GM18508 (cell line): ENCODE results near the gene USP12.
"Not testable (repeated sequence)": the region's sequence is repeated elsewhere in the genome, so short reads cannot be mapped to it uniquely, and the experiment has no call there.

Experiments
- ATAC-seq: cut with Tn5 transposase; IDR thresholded peaks from one replicate; pipeline ENCODE4 v1.9.1; 2021; ENCODE audit warnings: moderate number of reproducible peaks; ENCODE audit not compliant: insufficient read depth, unreplicated experiment

USP12 gene

DNA sequence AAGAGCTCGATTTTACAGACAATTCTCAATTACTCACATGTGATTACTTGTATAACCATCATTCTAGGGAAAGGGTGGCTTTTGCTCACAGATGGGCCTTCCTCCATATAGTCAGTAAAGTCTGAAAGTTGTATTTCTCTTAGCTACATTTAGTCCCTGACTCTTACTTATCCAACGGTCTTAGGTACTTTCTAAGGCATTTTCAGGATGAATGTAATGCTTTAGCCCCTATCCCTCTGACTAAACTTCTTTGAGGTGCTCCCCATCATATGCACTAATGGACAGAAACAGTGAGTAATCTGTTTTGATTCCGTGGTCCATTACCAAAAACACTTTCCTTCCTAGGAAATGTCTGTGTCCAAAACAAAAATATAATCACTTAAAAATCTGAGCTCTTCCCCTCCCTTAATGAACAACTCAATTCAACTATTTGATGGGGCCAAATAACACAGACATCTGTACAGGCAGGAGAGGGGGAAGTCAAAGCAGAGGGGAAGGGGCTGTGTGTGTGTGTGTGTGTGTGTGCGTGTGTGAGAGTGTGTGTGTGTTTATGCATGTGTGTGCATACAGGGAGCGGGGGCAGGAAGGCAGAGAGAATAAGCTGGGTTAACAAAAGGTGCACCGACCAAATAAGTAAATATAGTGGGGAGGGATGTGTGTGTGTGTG lies 84.9 kb downstream of the USP12 start:
- ATAC-seq, result no peak

DNA sequence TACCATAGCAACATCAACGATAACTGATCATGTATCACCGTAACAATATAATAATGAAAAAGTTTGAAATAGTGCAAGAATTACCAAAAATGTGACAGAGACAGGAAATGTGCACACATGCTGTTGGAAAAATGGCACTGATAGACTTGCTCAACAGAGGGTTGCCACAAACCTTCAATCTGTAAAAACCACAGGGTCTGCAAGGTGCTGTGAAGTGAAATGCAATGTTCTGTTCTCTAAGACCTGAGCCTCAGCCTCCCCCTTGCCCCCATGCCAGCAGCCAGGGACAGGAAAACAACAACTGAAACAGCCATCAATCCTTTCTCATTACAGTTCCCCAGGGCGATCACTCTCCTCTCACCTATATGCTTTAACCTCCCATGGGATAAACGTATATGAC lies 88.4 kb downstream of the USP12 start:
- no peak for ATAC-seq

DNA sequence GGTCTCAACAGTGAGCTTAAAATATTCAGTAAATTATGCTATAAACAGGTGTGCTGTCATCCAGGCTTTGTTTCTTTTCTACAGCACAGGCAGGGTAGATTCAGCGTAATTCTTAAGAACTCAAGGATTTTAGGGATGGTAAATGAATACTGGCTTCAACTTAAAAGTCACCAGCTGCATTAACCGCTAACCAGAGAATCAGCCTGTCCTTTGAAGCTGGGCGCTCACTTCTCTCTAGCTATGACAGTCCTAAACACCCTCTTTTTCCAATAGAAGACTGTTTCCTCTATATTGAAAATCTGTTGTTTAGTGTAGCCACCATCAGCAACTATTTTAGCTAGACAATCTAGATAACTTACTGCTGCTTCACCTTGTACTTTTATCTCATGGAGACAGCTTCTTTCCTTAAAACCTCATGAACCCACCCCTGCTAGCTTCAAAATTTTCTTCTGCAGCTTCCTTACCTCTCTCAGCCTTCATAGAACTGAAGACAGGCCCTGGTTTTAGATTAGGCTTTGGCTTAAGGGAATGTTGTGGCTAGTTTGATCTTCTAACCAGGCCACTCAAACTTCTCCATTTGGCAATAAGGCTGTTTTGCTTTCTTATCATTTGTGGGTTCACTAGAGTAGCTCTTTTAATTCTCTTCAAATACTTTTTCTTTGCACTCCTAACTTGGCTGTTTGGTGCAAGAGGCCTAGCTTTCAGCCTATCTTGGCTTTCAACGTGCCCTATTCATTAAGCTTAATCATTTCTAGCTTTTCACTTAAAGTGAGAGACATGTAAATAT lies 89.5 kb downstream of the USP12 start:
- ATAC-seq, result no peak

DNA sequence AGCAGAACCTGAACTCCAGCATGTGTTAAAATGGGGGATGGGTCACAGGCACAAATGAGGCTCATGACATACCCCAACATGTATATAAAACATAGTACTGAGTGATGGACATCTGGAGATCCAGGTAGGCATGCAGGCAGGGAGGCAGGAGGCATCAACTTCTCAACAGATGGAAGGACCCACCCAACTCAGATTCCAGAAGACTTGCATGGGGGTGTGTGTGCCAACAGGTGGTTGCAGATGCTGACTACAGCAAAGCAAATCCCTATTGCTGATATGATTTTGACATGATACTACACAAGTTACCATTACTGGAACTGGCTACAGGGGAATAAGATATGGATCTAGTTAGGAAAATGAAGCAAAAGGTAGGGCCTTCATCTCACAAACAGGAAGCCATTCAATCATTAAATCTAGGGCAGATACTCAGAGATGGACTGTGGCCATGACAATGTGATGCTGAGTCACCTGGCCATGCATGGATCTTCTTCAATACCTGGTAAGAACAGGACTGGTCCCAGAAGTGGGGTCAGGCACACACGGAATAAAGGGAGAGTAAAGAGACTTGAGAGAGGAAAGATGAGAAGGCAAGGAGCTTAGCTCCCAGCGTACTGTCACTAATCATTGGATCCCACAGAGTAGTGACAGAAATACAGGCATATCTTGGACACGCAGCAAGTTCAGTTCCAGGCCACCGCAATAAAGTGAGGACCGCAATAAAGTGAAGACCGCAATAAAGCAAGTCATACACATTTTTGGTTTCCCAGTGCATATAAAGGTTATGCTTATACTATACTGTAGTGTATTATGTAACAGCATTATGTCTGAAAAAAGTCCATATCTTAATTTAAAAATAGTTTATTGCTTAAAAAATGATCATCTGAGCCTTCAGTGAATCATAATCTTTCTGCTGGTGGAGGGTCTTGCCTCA lies 91.3 kb downstream of the USP12 start:
- ATAC-seq, result no peak

DNA sequence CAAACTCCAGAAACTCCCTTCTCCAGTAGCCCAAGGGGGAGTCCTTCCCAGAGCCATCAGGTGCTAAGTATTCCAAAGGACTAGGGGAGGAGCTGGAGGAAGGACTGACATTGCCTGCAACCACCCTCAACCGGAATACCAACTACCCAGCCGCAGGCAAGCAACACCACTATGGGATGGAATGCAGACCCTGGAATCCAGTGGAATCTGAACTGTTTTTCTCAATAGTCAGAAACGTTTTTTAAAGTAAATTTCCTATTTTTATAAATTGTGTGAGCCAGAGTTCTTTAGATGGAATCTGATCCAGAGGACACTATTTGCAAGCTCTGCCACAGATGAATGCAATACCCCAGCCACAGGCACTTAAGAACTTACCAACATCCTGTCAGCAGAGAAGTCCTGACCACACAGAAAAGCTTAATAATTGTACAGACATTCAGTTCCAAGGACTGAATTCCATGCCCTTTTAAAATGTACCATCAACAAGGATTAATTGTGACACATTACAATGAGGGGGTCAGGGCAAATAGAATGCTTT lies 92.1 kb downstream of the USP12 start:
- no peak for ATAC-seq

DNA sequence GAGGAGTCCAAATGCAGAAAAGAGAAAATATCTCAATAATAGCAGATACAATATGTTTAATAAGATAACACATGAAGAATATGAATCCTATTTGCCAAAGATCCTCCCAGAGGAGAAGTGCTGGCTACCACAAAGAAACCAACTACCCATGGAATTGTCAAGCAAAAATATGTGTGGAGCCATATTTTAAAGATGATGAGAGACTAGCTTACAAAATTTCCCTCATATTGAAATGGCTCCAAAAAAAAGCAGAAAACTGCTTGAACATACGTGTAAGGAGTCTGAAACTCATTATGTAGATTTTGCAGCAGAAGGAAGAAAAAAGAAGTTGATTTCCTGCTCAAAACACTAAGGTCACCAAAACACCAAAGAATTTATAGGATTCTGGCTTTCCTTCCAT lies 94.2 kb downstream of the USP12 start:
- ATAC-seq, result no peak

DNA sequence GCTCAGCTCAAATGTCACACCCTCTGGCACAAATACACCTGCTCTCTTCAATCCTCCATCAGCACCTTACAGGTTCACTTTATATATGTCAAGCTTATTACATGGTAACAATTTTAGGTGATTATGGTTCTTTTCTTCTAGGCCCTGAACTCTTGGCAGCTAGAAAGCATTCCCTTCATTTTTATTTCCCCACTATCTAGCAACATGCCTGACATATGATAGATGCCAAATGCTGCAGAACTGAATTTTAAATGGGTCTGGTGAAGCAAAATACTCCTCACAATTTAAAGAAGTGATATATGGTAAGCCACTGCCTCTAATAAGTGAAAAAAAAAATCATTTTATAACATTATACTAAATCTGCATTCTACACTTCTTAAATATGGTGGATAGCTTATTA lies 95.2 kb downstream of the USP12 start:
- no peak for ATAC-seq

DNA sequence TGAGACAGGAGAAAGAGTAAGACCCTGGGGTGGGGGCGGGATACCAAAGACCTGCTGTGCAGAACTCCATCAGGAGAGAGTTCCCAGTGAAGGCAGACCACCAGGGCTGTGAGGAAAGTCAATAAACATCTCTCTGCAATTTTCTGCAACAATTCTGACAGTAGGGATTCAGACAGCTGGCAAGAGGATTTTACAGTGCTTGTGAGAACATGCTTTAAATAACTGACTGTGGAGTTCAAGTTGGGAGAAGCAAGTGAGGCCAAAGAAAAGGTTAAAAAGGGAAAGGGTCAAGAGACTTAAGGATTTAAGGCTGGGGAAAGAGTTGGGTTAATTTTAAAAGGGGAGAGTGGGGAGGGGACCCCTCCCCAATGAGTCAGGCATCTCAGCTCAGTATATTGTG lies 98.4 kb downstream of the USP12 start:
- no peak for ATAC-seq

DNA sequence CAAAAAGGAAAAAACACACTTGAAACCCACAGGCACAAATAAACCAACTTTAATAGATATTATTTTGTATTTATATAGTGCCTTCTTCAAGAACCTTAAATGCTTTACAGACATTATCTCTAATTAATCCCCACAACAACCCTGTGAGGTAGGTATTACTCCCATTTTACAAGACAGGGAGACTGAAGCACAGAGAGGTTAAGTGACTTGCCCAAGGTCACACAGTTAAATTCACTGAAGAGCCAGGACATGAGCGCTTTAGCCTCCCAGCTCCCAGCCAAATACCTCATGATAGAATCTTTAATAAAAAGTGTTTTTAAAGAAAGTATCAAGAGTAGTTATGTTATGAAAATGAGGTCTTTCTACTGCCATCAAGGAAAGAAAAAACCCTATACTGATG lies 105.5 kb downstream of the USP12 start:
- not testable (repeated sequence) for ATAC-seq

DNA sequence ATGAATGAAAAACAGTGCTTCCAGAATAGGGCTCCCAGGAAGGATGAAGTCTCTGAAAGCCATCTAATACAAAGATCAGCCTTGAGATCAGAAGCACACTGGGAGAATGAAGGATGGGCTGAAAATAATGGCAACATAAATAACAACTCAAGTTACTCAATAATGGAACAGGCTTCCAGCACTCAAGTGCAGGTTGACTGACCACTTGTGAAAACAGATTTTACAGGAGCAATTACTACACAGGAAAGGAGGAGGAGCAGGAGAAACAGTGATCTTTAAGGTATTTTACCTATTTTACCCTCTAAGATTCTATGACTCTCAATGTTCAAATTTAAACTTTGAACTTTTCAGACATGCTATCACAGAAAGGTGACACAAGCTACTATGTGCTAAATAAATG lies 106.0 kb downstream of the USP12 start:
- ATAC-seq, result no peak

DNA sequence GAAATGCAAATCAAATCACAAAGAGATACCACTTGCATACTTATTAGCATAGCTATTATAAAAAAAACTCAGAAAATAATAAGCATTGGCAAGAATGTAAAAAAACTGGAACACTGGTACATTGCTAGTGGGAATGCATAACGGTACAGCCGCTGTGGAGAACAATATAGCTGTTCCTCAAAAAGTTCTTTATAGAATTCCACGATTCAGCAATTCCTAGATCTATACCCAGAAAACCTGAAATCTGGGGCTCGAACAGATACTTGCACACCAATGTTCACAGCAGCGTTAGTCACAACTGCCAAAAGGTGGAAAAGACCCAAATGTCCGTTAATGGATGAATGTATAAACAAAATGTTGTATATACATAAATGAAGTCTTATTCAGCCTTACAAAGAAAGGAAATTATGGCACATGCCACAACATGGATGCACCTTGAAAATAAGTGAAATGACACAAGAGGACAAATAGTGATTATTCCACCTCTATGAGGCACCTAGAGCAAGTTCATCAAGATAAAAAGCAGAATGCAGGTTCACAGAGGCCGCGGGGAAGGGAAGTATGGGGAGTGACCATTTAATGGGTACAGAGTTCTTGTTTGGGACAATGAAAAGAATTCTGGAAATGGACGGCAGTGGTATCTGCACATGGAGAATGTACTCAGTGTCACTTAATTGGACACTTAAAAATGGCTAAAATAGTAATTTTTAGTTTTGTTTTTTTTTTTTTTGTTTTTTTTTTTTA lies 107.2 kb downstream of the USP12 start:
- ATAC-seq, result no peak

DNA sequence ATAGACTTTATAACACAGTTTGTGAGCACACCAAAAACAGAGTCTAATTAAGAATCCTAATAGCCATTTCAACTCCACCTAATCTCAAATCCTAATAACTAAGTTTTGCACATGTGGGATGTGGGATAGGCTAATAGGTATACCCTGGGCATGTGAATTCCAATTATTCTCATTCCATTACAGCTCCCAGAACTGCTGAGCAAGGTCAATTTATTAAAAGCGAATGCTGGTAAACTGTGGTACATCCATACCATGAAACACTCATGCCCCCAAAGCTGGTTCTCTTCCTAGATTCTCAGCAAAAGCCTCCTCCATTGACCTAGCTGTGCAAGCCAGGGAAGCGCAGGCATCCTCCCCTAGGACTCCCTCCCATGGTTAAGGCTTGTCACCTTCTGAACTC lies 113.8 kb downstream of the USP12 start:
- no peak for ATAC-seq

DNA sequence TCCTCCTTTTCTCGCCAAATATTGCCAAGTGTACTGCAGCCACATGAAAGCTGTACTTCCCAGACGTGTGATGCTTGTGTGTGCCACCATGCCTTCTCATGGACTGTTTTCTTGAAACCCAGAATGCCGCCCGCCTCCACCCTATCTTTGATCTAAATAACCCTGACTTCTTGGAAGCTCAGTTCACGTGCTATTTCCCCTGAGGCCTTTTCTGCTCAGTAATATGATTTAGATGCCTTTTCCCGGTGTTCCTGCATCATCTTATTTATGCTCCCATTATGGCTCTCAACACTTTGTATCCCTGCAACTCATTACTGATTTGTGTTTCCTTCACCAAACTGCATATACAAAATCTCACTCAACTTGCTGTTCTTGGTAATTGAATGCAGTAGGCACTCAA lies 116.1 kb downstream of the USP12 start:
- ATAC-seq, result no peak

DNA sequence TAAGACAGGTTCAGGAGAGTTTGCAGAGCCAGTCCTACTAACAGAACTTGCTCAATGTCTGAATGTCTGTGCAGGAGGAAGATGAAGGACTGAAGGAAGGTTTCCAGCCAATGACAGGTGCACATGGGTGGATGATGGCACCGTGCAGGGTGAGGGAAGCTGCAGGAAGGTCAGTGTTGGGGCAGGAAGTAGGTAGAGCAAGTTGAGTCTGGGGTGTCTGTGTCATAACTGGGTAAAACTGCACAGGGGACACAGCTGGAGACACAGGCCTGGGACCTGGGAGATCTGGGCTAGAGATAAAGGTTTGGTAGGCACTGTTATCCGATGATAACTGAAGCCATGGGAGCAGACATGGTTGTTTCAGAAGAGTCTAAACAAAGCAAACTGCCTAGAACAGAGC lies 116.9 kb downstream of the USP12 start:
- ATAC-seq, result no peak

DNA sequence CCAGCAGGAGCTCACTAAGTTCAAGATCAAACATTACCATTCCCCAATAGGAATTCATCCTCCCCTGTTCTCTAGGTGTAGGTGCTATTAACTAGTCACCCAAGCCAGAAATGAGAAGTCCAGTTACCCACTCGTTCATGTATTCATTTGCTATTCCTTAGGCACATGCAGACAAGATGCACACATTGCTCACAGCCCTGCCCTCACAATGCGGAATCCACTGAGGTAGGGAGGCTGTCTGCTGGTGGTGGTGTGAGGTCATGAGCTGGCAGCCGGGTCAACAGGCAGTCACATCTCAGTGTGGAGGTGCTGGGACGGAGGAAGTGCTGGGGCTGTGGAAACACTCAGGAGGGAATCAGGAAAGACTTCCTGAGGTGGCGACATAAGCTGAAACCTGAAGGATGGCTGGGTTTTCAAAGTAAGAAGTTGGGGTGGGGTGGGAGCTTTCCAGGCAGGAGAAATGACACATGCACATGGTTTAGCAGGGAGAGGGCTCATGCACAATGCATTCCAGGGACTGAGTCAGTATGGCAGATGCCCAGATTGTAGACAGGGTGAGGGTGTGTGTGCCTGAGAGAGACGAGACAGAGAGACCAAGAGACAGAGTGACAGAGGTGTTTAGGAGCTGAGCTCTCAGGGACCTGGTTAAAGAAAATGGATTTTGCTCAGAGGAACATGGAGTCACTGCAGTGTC lies 117.6 kb downstream of the USP12 start:
- ATAC-seq, result no peak

DNA sequence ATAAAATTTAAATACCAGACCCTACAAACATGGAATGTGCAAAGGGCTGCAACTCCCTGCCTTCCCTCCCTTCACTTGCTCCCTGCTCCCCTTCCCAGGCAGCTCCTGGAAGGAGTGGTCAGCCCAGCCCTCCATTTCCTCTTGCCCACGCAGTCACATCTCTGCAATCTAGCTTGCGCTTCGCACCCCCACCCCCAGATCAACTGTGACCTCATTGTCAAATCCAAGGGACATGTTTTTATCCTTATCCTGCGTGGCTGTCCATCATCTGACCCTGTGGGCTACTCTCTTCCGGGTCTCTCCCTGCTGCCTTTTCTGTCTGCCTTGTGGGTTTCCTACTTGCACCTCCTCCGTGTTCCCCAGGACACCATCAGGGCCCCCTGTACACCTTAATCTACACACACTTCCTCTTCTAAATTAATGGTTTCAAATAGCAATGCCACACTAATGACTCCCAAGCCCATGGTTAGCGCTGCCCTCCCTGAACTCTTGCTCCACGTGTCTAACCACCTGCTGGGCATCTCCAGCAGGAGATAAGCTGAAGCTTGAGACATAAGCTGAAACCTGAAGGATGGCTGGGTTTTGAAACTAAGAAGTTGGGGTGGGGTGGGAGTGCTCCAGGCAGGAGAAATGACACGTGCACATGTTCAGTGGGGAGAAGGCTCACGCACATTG lies 118.3 kb downstream of the USP12 start:
- no peak for ATAC-seq

DNA sequence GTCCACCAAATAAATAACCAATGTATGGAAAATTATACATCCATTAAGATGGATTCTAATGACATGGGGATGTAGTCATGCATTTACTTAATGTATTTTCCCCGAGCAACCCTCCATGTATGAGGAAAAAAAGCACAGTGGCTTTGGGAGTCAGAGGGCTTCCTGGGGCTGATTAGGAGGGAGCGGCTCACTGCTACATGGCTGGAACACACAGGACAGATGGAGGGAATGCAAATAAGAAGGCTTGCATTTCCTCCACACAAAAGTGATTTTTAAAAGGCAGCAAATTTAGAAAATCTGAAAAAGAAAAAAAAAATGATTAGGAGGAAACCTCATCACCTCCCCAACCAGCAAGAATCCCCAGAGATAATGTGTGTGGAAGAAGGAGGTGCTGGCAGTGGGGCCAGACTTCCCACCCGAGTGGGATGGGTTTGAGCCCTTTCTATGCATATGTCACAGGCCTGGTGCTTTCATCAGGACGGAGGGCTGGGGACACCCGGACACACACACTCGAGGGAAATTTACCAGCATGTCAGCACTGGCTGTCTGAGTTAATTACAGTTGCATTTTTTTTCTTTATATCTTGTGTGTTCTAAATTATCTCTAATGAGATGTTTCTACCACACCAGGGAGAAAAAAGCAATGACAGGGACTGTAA lies 118.9 kb downstream of the USP12 start:
- ATAC-seq, result no peak

DNA sequence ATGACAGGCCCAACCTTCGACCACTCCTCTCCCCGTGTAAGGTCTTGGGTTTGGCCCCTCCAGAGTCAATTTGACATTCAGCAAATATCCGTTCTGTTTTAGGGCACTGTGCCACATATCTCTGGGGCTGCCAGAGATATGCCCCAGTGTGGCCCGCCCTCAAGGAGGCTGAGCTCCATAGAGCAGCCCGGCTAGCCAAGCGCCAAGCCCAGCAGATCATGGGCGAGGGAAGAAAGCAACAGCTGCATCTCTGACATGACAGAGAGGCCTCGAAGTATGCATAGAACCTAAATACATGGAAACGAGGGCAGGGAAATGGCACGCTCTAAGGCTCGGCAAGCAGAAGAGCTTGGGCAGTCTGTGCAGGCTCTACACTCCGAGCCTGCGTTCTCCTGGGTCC lies 124.5 kb downstream of the USP12 start:
- no peak for ATAC-seq
